GM12878 (cell line): ENCODE data around the gene RREB1. TPM values are rescaled to one million over a fixed set of nuclear protein-coding genes. Genes with fewer than 3 reads are reported as not detected.

Experiments used
- ATAC-seq: fragments of 200-7000 bp; cut with Tn5 transposase; 3 replicates; pipeline ENCODE4 v1.9.1; 2020; ENCODE audit warnings: mild to moderate bottlenecking, moderate library complexity
- BruUV-seq: library from RNA; stranded (reverse); fragments of 400-500 nt; replicated peaks from 2 replicates; lab custom pipeline; 2021; lab: Mats Ljungman, UMichigan
- CTCF ChIA-PET: fragments of 300-600 bp; sonication (Branson Sonifier 250); formaldehyde crosslinking; extraction: SDS; loops from one replicate; lab custom pipeline; 2021; ENCODE audit warnings: inconsistent platforms; lab: Yijun Ruan, JAX
- POLR2A ChIA-PET: fragments of 350-600 bp; formaldehyde crosslinking; extraction: SDS; loops from one replicate; lab custom pipeline; 2021; ENCODE audit warnings: inconsistent platforms; lab: Charles Lee
- RAD21 ChIA-PET: fragments of 300-600 bp; sonication (Branson Sonifier 250); formaldehyde crosslinking; loops from one replicate; lab custom pipeline; 2023; ENCODE audit warnings: antibody characterized with exemption; ENCODE audit not compliant: unreplicated experiment; lab: Charles Lee
- SMC1A ChIA-PET: fragments of 300-600 bp; sonication (Branson Sonifier 250); formaldehyde crosslinking; loops from one replicate; lab custom pipeline; 2023; ENCODE audit not compliant: unreplicated experiment, uncharacterized antibody; lab: Charles Lee
- DNase-seq: peaks from one replicate; pipeline ENCODE4 v3.0.0-alpha.2; 2011; ENCODE audit warnings: low read depth, low spot score
- FAIRE-seq: peaks from 3 replicates; lab custom pipeline; 2011; peaks lifted over from hg19 to GRCh38; lab: Jason Lieb, UNC
- H2AFZ ChIP-seq: 2 replicates; pipeline ENCODE4 v1.6.0; 2011; ENCODE audit warnings: low read depth, low read length, control low read depth; ENCODE audit not compliant: control insufficient read depth
- H3K27ac ChIP-seq: 2 replicates; pipeline ENCODE4 v1.5.1; 2011; ENCODE audit warnings: control low read depth; ENCODE audit not compliant: control insufficient read depth, insufficient read depth
- H3K27me3 ChIP-seq, 2 experiments: replicated peaks in 1 of 2; 2 replicates each; pipeline versions ENCODE4 v1.6.0 to v1.6.1; 2011; ENCODE audit warnings: low read length in 1 of 2; ENCODE audit not compliant: control insufficient read depth in 2 of 2, insufficient read depth in 2 of 2
- H3K36me3 ChIP-seq, 2 experiments: 2 replicates each; pipeline ENCODE4 v1.5.1; 2011; ENCODE audit warnings: low read length in 1 of 2; ENCODE audit not compliant: control insufficient read depth in 2 of 2, insufficient read depth in 2 of 2
- H3K4me1 ChIP-seq: 2 replicates; pipeline ENCODE4 v1.6.1; 2011; ENCODE audit warnings: mild to moderate bottlenecking, low read length, moderate library complexity, mixed read lengths; ENCODE audit not compliant: control insufficient read depth, insufficient read depth
- H3K4me2 ChIP-seq: 2 replicates; pipeline ENCODE4 v1.6.0; 2011; ENCODE audit warnings: control low read depth; ENCODE audit not compliant: control insufficient read depth, insufficient read depth
- H3K4me3 ChIP-seq: fragments of 200-600 bp; sonication (generic); 2 replicates; pipeline ENCODE4 v1.5.1; 2016
- H3K79me2 ChIP-seq: 2 replicates; pipeline ENCODE4 v1.6.0; 2011; ENCODE audit warnings: low read length; ENCODE audit not compliant: control insufficient read depth, insufficient read depth
- H3K9ac ChIP-seq: 2 replicates; pipeline ENCODE4 v1.8.0; 2011; ENCODE audit warnings: low read length, control low read depth, mixed read lengths; ENCODE audit not compliant: control insufficient read depth, insufficient read depth
- H3K9me3 ChIP-seq: replicated peaks from 3 replicates; pipeline ENCODE4 v1.5.1; 2011; ENCODE audit warnings: mild to moderate bottlenecking, low read length; ENCODE audit not compliant: control insufficient read depth, insufficient read depth
- H4K20me1 ChIP-seq: 2 replicates; pipeline ENCODE4 v1.6.0; 2011; ENCODE audit not compliant: control insufficient read depth, insufficient read depth
- CBX3 ChIP-seq: fragments of 200-600 bp; sonication (generic); IDR thresholded peaks from 2 replicates; pipeline ENCODE4 v1.6.1; 2016; ENCODE audit warnings: low read depth, borderline replicate concordance
- ELK1 ChIP-seq: IDR thresholded peaks from 2 replicates; pipeline ENCODE4 v1.6.1; 2012; ENCODE audit warnings: low read depth, low read length, improper control_type of control experiment
- FOXK2 ChIP-seq: fragments of 450-650 bp; IDR thresholded peaks from 2 replicates; pipeline ENCODE4 v1.6.1; 2017; ENCODE audit warnings: mild to moderate bottlenecking, moderate library complexity
- HSF1 ChIP-seq: fragments of 150-350 bp; IDR thresholded peaks from 2 replicates; pipeline ENCODE4 v1.6.1; 2014; ENCODE audit warnings: mild to moderate bottlenecking, low read depth, low read length
- IRF3 ChIP-seq: fragments of 450-650 bp; IDR thresholded peaks from 2 replicates; pipeline ENCODE4 v1.6.1; 2014; ENCODE audit warnings: mild to moderate bottlenecking
- LARP7 ChIP-seq: fragments of 450-650 bp; IDR thresholded peaks from 2 replicates; pipeline ENCODE4 v1.6.1; 2017; ENCODE audit warnings: mild to moderate bottlenecking
- MTA3 ChIP-seq: IDR thresholded peaks from 2 replicates; pipeline ENCODE4 v1.6.1; 2012; ENCODE audit warnings: low read length, inconsistent platforms, borderline replicate concordance
- NFIC ChIP-seq: IDR thresholded peaks from 2 replicates; pipeline ENCODE4 v1.6.1; 2012; ENCODE audit warnings: low read depth, mild to moderate bottlenecking, inconsistent platforms, low read length, moderate library complexity
- ZBTB33 ChIP-seq: fragments of 450-650 bp; IDR thresholded peaks from 2 replicates; pipeline ENCODE4 v1.6.1; 2017; ENCODE audit warnings: mild to moderate bottlenecking
- in situ Hi-C: fragments of 300-500 bp; cut with MboI; formaldehyde crosslinking; loops from 9 replicates; pipeline ENCODE4 v1.14.3; 2018; ENCODE audit warnings: mixed read lengths
- intact Hi-C: fragments of 100-400 bp; cut with micrococcal nuclease; formaldehyde crosslinking; loops from one replicate; pipeline ENCODE4 v1.14.2; 2022; ENCODE audit not compliant: unreplicated experiment
- polyA plus RNA-seq, 11 experiments: library from polyadenylated mRNA; depleted of rRNA in 4 of 11; unstranded in 6 of 11; stranded (reverse) in 5 of 11; fragments of >200 nt; fragmentation: Nextera tagmentation in 4 of 11; fragmentation: Illumina TruSeq in 1 of 11; extraction: Ambion mirVana in 4 of 11; extraction: Trizol in 1 of 11; gene quantifications; 1 replicate in 1 of 11; 2 replicates in 10 of 11; pipeline versions ENCODE4 v1.2.1 to v1.2.3, GENCODE V29; 2011 to 2016; ENCODE audit warnings: inconsistent platforms in 2 of 11, missing spikeins in 2 of 11, low read depth in 1 of 11
- total RNA-seq, 4 experiments: library from RNA; depleted of rRNA in 3 of 4; stranded (reverse); fragments of >200 nt in 3 of 4; fragmentation: Illumina TruSeq in 1 of 4; extraction: Trizol in 1 of 4; gene quantifications; 2 replicates each; pipeline versions ENCODE4 v1.2.1 to v1.2.3, GENCODE V29; 2013 to 2021

Gene RREB1
- total and polyA plus RNA-seq, 10 of the 15 experiments (the other 5 are each of a cell fraction or from before 2014, with no cell fraction given) = 1.9 to 30.3 (median 8.6) TPM

- no peak overlapping the region for H3K4me2 ChIP-seq
- ChIA-PET POLR2A (interaction anchor here (0.6 to 5.8 kb wide), 5 partner anchors 9 to 1144 kb away, joined by 4 to 63 read pairs (median 6); no protein-coding TSS in a partner anchor), SMC1A (interaction anchor here (1.0 to 8.4 kb wide), 11 partner anchors 12 to 89 kb away, joined by 3 to 256 read pairs (median 6); no protein-coding TSS in a partner anchor), CTCF (interaction anchor here (0.7 to 8.2 kb wide), 7 partner anchors 10 to 87 kb away, joined by 3 to 63 read pairs (median 3); no protein-coding TSS in a partner anchor), RAD21 (interaction anchor here (0.7 to 6.2 kb wide), 9 partner anchors 8 to 469 kb away, joined by 3 to 87 read pairs (median 10); no protein-coding TSS in a partner anchor)
- no TSS peak for BruUV-seq
- TF ChIP-seq FOXK2 = no peak
- TF ChIP-seq ZBTB33 = no peak
- no peak for TF ChIP-seq MTA3
- TF ChIP-seq CBX3 = no peak
- no peak for TF ChIP-seq ELK1
- no peak for TF ChIP-seq LARP7
- TF ChIP-seq IRF3 = no peak
- TF ChIP-seq NFIC = no peak
- no peak for TF ChIP-seq HSF1
- in situ Hi-C loops (no loop called here), intact Hi-C loops (loop anchor here (10.0 kb wide), 1 partner anchor 358 kb away; no protein-coding TSS in a partner anchor)
- no peak overlapping the region for H3K4me3 ChIP-seq
- H3K27ac ChIP-seq = peak overlapping the region; percentile 38; the same call in 1 of the 2 replicates
- DNase-seq (no peak), FAIRE-seq (no peak), ATAC-seq (no peak)
- no peak overlapping the region for H2AFZ ChIP-seq
- peaks cover 0 to 2% of the 10 kb centered on the region in 2 experiments for H3K36me3 ChIP-seq
- H3K9ac ChIP-seq = no peak overlapping the region
- H3K4me1 ChIP-seq = peaks cover 66% of the 10 kb centered on the region
- no peaks in the 10 kb centered on the region for H4K20me1 ChIP-seq
- peaks cover 89% of the 10 kb centered on the region for H3K79me2 ChIP-seq
- H3K27me3 ChIP-seq = no peaks in the 10 kb centered on the region
- no peaks in the 10 kb centered on the region for H3K9me3 ChIP-seq
Measured at GRCh38 chr6:7152462-7152861, 44.7 kb downstream of the RREB1 start.
